SK-N-SH (cell line): Measurements from ENCODE around the gene PUDP. TPM values are rescaled to one million over a fixed set of nuclear protein-coding genes. Genes with fewer than 3 reads are reported as not detected.
"Not testable (repeated sequence)": the region's sequence is repeated elsewhere in the genome, so short reads cannot be mapped to it uniquely, and the experiment has no call there.

Experiments used
- CTCF ChIA-PET: fragments of 300-600, 350-600 bp; formaldehyde crosslinking; extraction: SDS; loops from one replicate; lab custom pipeline; 2021; lab: Yijun Ruan, JAX
- POLR2A ChIA-PET: fragments of 350-600 bp; sonication (Branson Sonifier 250); formaldehyde crosslinking; extraction: SDS; loops from one replicate; lab custom pipeline; 2020; ENCODE audit warnings: antibody characterized with exemption, inconsistent platforms; lab: Yijun Ruan, JAX
- DNase-seq: peaks from one replicate; pipeline ENCODE4 v3.0.0; 2012
- H2AFZ ChIP-seq: fragments of 200-600 bp; sonication (generic); 2 replicates; pipeline ENCODE4 v1.8.1; 2016; ENCODE audit warnings: antibody characterized with exemption, mild to moderate bottlenecking, low read depth
- H3F3A ChIP-seq: fragments of 200-600 bp; sonication (generic); replicated peaks from 2 replicates; pipeline ENCODE3; 2016; ENCODE audit warnings: antibody characterized with exemption, mild to moderate bottlenecking; ENCODE audit not compliant: insufficient read depth
- H3K27ac ChIP-seq, 2 experiments: fragments of 200-500 bp in 1 of 2; fragments of 200-600 bp in 1 of 2; sonication (Bioruptor generic) in 1 of 2; sonication (generic), shearing (Covaris generic) in 1 of 2; 2 replicates each; pipeline versions ENCODE4 v1.5.1 to v1.6.1; 2014 to 2016; ENCODE audit warnings: low read depth in 2 of 2, inconsistent platforms in 1 of 2, low read length in 1 of 2, mild to moderate bottlenecking in 1 of 2, mixed read lengths in 1 of 2
- H3K27me3 ChIP-seq: fragments of 200-600 bp; sonication (generic), shearing (Covaris generic); 2 replicates; pipeline ENCODE4 v1.6.1; 2016; ENCODE audit warnings: mixed run types; ENCODE audit not compliant: insufficient read depth
- H3K36me3 ChIP-seq, 2 experiments: fragments of 200-500 bp in 1 of 2; fragments of 200-600 bp in 1 of 2; sonication (Bioruptor generic) in 1 of 2; sonication (generic) in 1 of 2; replicated peaks in 1 of 2; 2 replicates each; pipeline versions ENCODE3 to v1.5.1; 2014 to 2016; ENCODE audit warnings: low read length in 1 of 2, mild to moderate bottlenecking in 1 of 2; ENCODE audit not compliant: insufficient read depth in 2 of 2, control insufficient read depth in 1 of 2
- H3K4me1 ChIP-seq, 2 experiments: fragments of 200-500 bp in 1 of 2; fragments of 200-600 bp in 1 of 2; sonication (Bioruptor generic) in 1 of 2; sonication (generic), shearing (Covaris generic) in 1 of 2; 2 replicates each; pipeline versions ENCODE4 v1.5.1 to v1.6.1; 2014 to 2016; ENCODE audit warnings: low read depth in 1 of 2, low read length in 1 of 2, mixed run types in 1 of 2; ENCODE audit not compliant: insufficient read depth in 2 of 2, control insufficient read depth in 1 of 2
- H3K4me2 ChIP-seq: fragments of 200-600 bp; sonication (generic), shearing (Covaris generic); 2 replicates; pipeline ENCODE4 v1.6.1; 2017; ENCODE audit warnings: mixed run types
- H3K4me3 ChIP-seq, 2 experiments: fragments of 200-500 bp in 1 of 2; fragments of 200-600 bp in 1 of 2; sonication (Bioruptor generic) in 1 of 2; sonication (generic), shearing (Covaris generic) in 1 of 2; 2 replicates each; pipeline versions ENCODE4 v1.5.1 to v1.8.1; 2014 to 2016; ENCODE audit warnings: low read depth in 2 of 2, inconsistent platforms in 1 of 2, low read length in 1 of 2, mild to moderate bottlenecking in 1 of 2, mixed read lengths in 1 of 2, moderate library complexity in 1 of 2
- H3K79me2 ChIP-seq: fragments of 200-600 bp; sonication (generic); 2 replicates; pipeline ENCODE4 v1.8.1; 2017; ENCODE audit warnings: mild to moderate bottlenecking; ENCODE audit not compliant: insufficient read depth
- H3K9ac ChIP-seq: fragments of 200-600 bp; sonication (generic); 2 replicates; pipeline ENCODE4 v1.6.1; 2017; ENCODE audit warnings: mixed run types
- H3K9me2 ChIP-seq: fragments of 200-600 bp; sonication (generic); 2 replicates; pipeline ENCODE4 v1.6.1; 2017; ENCODE audit warnings: mixed run types
- H3K9me3 ChIP-seq: fragments of 200-600 bp; sonication (generic); 2 replicates; pipeline ENCODE4 v1.6.1; 2017; ENCODE audit warnings: mixed run types, mild to moderate bottlenecking, moderate library complexity
- H4K20me1 ChIP-seq: fragments of 200-600 bp; sonication (generic); 2 replicates; pipeline ENCODE4 v1.6.1; 2017; ENCODE audit warnings: mild to moderate bottlenecking, mixed run types; ENCODE audit not compliant: insufficient read depth
- ELF1 ChIP-seq: IDR thresholded peaks from 2 replicates; pipeline ENCODE4 v1.4.0; 2012
- EP300 ChIP-seq, 2 experiments: IDR thresholded peaks; 2 replicates each; pipeline versions ENCODE4 v1.4.0 to v1.6.1; 2012; ENCODE audit warnings: borderline replicate concordance in 1 of 2, low read depth in 1 of 2, low read length in 1 of 2
- FOSL2 ChIP-seq: IDR thresholded peaks from 2 replicates; pipeline ENCODE4 v1.4.0; 2012; ENCODE audit warnings: low read depth, mild to moderate bottlenecking, moderate library complexity, borderline replicate concordance
- GABPA ChIP-seq: IDR thresholded peaks from 2 replicates; pipeline ENCODE4 v1.4.0; 2012; ENCODE audit warnings: low read depth, mild to moderate bottlenecking
- GATA2 ChIP-seq: sonication (generic); formaldehyde crosslinking; IDR thresholded peaks from 2 replicates; pipeline ENCODE4 v1.5.0; 2020; ENCODE audit warnings: mild to moderate bottlenecking, missing genetic modification reagents
- IRF3 ChIP-seq: fragments of 150-350 bp; IDR thresholded peaks from 2 replicates; pipeline ENCODE4 v1.6.1; 2016; ENCODE audit warnings: mild to moderate bottlenecking, low read depth, low read length
- JUND ChIP-seq: IDR thresholded peaks from 2 replicates; pipeline ENCODE4 v1.4.0; 2012
- MAX ChIP-seq: IDR thresholded peaks from 2 replicates; pipeline ENCODE4 v1.4.0; 2012; ENCODE audit warnings: low read depth
- MEF2A ChIP-seq: IDR thresholded peaks from 2 replicates; pipeline ENCODE4 v1.4.0; 2012; ENCODE audit warnings: low read depth, borderline replicate concordance
- MXI1 ChIP-seq: IDR thresholded peaks from 2 replicates; pipeline ENCODE4 v1.6.1; 2012; ENCODE audit warnings: mild to moderate bottlenecking, low read depth, low read length, improper control_type of control experiment
- NRF1 ChIP-seq: IDR thresholded peaks from 2 replicates; pipeline ENCODE4 v1.6.1; 2012; ENCODE audit warnings: low read depth, mild to moderate bottlenecking, low read length
- RAD21 ChIP-seq: IDR thresholded peaks from 2 replicates; pipeline ENCODE4 v1.6.1; 2012; ENCODE audit warnings: mild to moderate bottlenecking, low read length
- RCOR1 ChIP-seq: fragments of 150-350 bp; IDR thresholded peaks from 2 replicates; pipeline ENCODE4 v1.6.1; 2017; ENCODE audit warnings: antibody characterized with exemption, low read length
- RXRA ChIP-seq: IDR thresholded peaks from 2 replicates; pipeline ENCODE4 v1.4.0; 2012; ENCODE audit warnings: low read depth, mild to moderate bottlenecking, borderline replicate concordance
- SIN3A ChIP-seq: IDR thresholded peaks from 2 replicates; pipeline ENCODE4 v1.6.1; 2012; ENCODE audit warnings: low read depth, mild to moderate bottlenecking, low read length, moderate library complexity, borderline replicate concordance
- SMC3 ChIP-seq: IDR thresholded peaks from 2 replicates; pipeline ENCODE4 v1.6.1; 2012; ENCODE audit warnings: low read depth, low read length, improper control_type of control experiment
- TAF1 ChIP-seq: IDR thresholded peaks from 2 replicates; pipeline ENCODE4 v1.6.1; 2012; ENCODE audit warnings: low read depth, mild to moderate bottlenecking, low read length, moderate library complexity, borderline replicate concordance
- TCF12 ChIP-seq: IDR thresholded peaks from 2 replicates; pipeline ENCODE4 v1.4.0; 2012
- USF2 ChIP-seq: fragments of 150-350 bp; IDR thresholded peaks from 2 replicates; pipeline ENCODE4 v1.6.1; 2017; ENCODE audit warnings: antibody characterized with exemption, low read length, low read depth, borderline replicate concordance
- ZBTB33 ChIP-seq: IDR thresholded peaks from 2 replicates; pipeline ENCODE4 v1.4.0; 2012; ENCODE audit warnings: low read depth, borderline replicate concordance
- WGBS: methylation state at CpG from one replicate; pipeline ENCODE4 v1.1.6; 2017; ENCODE audit warnings: low lambda C conversion rate; 5-methylcytosine and 5-hydroxymethylcytosine counted together
- polyA plus RNA-seq, 3 experiments: library from polyadenylated mRNA; depleted of rRNA; stranded (reverse); fragments of >200 nt; gene quantifications; 2 replicates each; pipeline ENCODE4 v1.2.3, GENCODE V29; 2012

Gene PUDP
- polyA plus RNA-seq, 1 of the 3 experiments (the other 2 are of a cell fraction) = 23.0 TPM

- CTCF ChIA-PET = not testable (repeated sequence)
- 25% methylated on average over 3 of the region's 3 CpGs for WGBS
Measured at GRCh38 chrX:7022996-7023395, 125.0 kb downstream of the PUDP start.

GRCh38 chrX:7021991-7022390, 126.0 kb downstream of the PUDP start:
- Histone ChIP-seq H3K9ac (no peak overlapping the region), H3K27ac (no peak overlapping the region), H3F3A (no peaks in the 10 kb centered on the region), H3K9me3 (no peaks in the 10 kb centered on the region), H3K27me3 (no peaks in the 10 kb centered on the region), H2AFZ (no peak overlapping the region), H3K36me3 (no peaks in the 10 kb centered on the region), H3K4me3 (no peak overlapping the region), H3K4me1 (no peaks in the 10 kb centered on the region), H3K4me2 (no peak overlapping the region), H3K9me2 (no peaks in the 10 kb centered on the region), H4K20me1 (no peaks in the 10 kb centered on the region), H3K79me2 (no peaks in the 10 kb centered on the region)
- WGBS = 34% methylated on average over 4 of the region's 4 CpGs
- TF ChIP-seq EP300 (IDR thresholded peaks at IDR 0.05; ENCODE audit: borderline replicate concordance in 1 of 2, low read depth in 1 of 2, low read length in 1 of 2) (no peak), SMC3 (no peak), ELF1 (no peak), RXRA (no peak), GATA2 (no peak), FOSL2 (no peak), MAX (no peak), GABPA (no peak), SIN3A (no peak), RCOR1 (no peak), ZBTB33 (no peak)
- ChIA-PET POLR2A (no interaction called here), CTCF (no interaction called here)
- DNase-seq = no peak

More at GRCh38 chrX:7022996-7023395, 125.0 kb downstream of the PUDP start:
- H3K4me1 ChIP-seq, H3K27ac ChIP-seq, H3K4me2 ChIP-seq, H3K9ac ChIP-seq, POLR2A ChIA-PET, H2AFZ ChIP-seq, H3K4me3 ChIP-seq, H3K27me3 ChIP-seq, H3F3A ChIP-seq, H4K20me1 ChIP-seq, DNase-seq, H3K79me2 ChIP-seq, H3K9me3 ChIP-seq, H3K36me3 ChIP-seq, H3K9me2 ChIP-seq: not testable (repeated sequence)

GRCh38 chrX:7019555-7019954, 128.4 kb downstream of the PUDP start:
- no peaks in the 10 kb centered on the region for H3K79me2 ChIP-seq
- no peak overlapping the region for H3K4me3 ChIP-seq
- H3K9me2 ChIP-seq = no peaks in the 10 kb centered on the region
- 74% methylated on average over 3 of the region's 3 CpGs for WGBS
- no peak for DNase-seq
- no peak overlapping the region for H3K4me2 ChIP-seq
- H3K27me3 ChIP-seq = no peaks in the 10 kb centered on the region
- TF ChIP-seq NRF1 (no peak), SIN3A (no peak), MEF2A (no peak), JUND (no peak), TAF1 (no peak), MXI1 (no peak), USF2 (no peak), TCF12 (no peak), RAD21 (no peak), IRF3 (no peak), SMC3 (no peak), FOSL2 (no peak), ELF1 (no peak)
- no peaks in the 10 kb centered on the region for H3K36me3 ChIP-seq
- H3K27ac ChIP-seq = no peak overlapping the region
- ChIA-PET POLR2A (no interaction called here), CTCF (no interaction called here)
- H2AFZ ChIP-seq = no peak overlapping the region
- no peaks in the 10 kb centered on the region for H4K20me1 ChIP-seq
- no peaks in the 10 kb centered on the region for H3K4me1 ChIP-seq
- no peak overlapping the region for H3K9ac ChIP-seq
- H3F3A ChIP-seq = no peaks in the 10 kb centered on the region
- no peaks in the 10 kb centered on the region for H3K9me3 ChIP-seq
